NCI-H526 (cell line): ENCODE data around the gene DPH6.

ENCODE experiments used
- DNase-seq, 2 experiments: peaks; one replicate each; lab custom pipeline; 2025; lab: John Stamatoyannopoulos, UW

DPH6 gene

GRCh38 chr15:35540885-35541284, 5.1 kb downstream of the DPH6 start:
- DNase-seq, result no peak

GRCh38 chr15:35540021-35540420, 5.9 kb downstream of the DPH6 start:
- no peak for DNase-seq

- DNase-seq, result no peak
Measured at GRCh38 chr15:35535365-35535916, 10.5 kb downstream of the DPH6 start.

GRCh38 chr15:35533130-35534110, 12.5 kb downstream of the DPH6 start:
- DNase-seq, result no peak

GRCh38 chr15:35530698-35531097, 15.3 kb downstream of the DPH6 start:
- DNase-seq, result no peak

- no peak for DNase-seq
Measured at GRCh38 chr15:35529784-35530183, 16.2 kb downstream of the DPH6 start.

GRCh38 chr15:35522061-35522460, 23.9 kb downstream of the DPH6 start:
- DNase-seq, result peak in 1 of 2 experiments; percentile 5

GRCh38 chr15:35519541-35520149, 26.3 kb downstream of the DPH6 start:
- DNase-seq, result peak; percentile 38 to 65

- DNase-seq, result no peak
Measured at GRCh38 chr15:35519052-35519451, 26.9 kb downstream of the DPH6 start.

GRCh38 chr15:35514759-35515158, 31.2 kb downstream of the DPH6 start:
- no peak for DNase-seq

- DNase-seq, result peak; percentile 45 to 55
Measured at GRCh38 chr15:35507932-35508638, 37.9 kb downstream of the DPH6 start.

GRCh38 chr15:35506272-35506870, 39.6 kb downstream of the DPH6 start:
- DNase-seq, result peak in 1 of 2 experiments; percentile 6

GRCh38 chr15:35505809-35506208, 40.2 kb downstream of the DPH6 start:
- no peak for DNase-seq

- no peak for DNase-seq
Measured at GRCh38 chr15:35505141-35505540, 40.8 kb downstream of the DPH6 start.

- no peak for DNase-seq
Measured at GRCh38 chr15:35499723-35500122, 46.2 kb downstream of the DPH6 start.

GRCh38 chr15:35496585-35496984, 49.4 kb downstream of the DPH6 start:
- DNase-seq, result peak in 1 of 2 experiments; percentile 39

- DNase-seq, result no peak
Measured at GRCh38 chr15:35495080-35495479, 50.9 kb downstream of the DPH6 start.

GRCh38 chr15:35491999-35492398, 54.0 kb downstream of the DPH6 start:
- DNase-seq, result no peak

- DNase-seq, result no peak
Measured at GRCh38 chr15:35491173-35491572, 54.8 kb downstream of the DPH6 start.

- DNase-seq, result no peak
Measured at GRCh38 chr15:35490511-35490910, 55.5 kb downstream of the DPH6 start.

- no peak for DNase-seq
Measured at GRCh38 chr15:35487417-35487816, 58.5 kb downstream of the DPH6 start.

- DNase-seq, result no peak
Measured at GRCh38 chr15:35486296-35486695, 59.7 kb downstream of the DPH6 start.
